Tibial artery (tissue), 4 donors: Measurements from ENCODE around the gene SPAG6.

Experiments used
- DNase-seq, 2 donors: peaks; one replicate each; pipeline ENCODE4 v3.0.0-alpha.2; 2019
- H3K27ac ChIP-seq, 2 donors: fragments of 200-600 bp; sonication (generic) in 1 of 2; 1 replicate in 1 of 2; 2 replicates in 1 of 2; pipeline ENCODE4 v1.5.1; 2018 to 2019; ENCODE audit warnings: mild to moderate bottlenecking in 1 of 2
- H3K27me3 ChIP-seq, 2 donors: fragments of 200-600 bp; sonication (generic) in 1 of 2; one replicate each; pipeline versions ENCODE4 v1.5.1 to v1.6.0; 2016 to 2019
- H3K36me3 ChIP-seq, 3 donors: fragments of 200-600 bp; sonication (generic) in 2 of 3; one replicate each; pipeline ENCODE4 v1.5.1; 2016 to 2019; ENCODE audit warnings: mild to moderate bottlenecking in 2 of 3
- H3K4me1 ChIP-seq, 4 donors: fragments of 200-600 bp; sonication (generic) in 2 of 4; 1 replicate in 3 of 4; 2 replicates in 1 of 4; pipeline ENCODE4 v1.5.1; 2016 to 2019
- H3K4me3 ChIP-seq, 2 donors: fragments of 200-600 bp; sonication (generic) in 1 of 2; 1 replicate in 1 of 2; 2 replicates in 1 of 2; pipeline ENCODE4 v1.5.1; 2018 to 2019; ENCODE audit warnings: mild to moderate bottlenecking in 2 of 2
- H3K9me3 ChIP-seq, 3 donors: fragments of 200-600 bp; sonication (generic) in 1 of 3; one replicate each; pipeline ENCODE4 v1.5.1; 2016 to 2019
- CTCF ChIP-seq, 2 experiments: fragments of 200-600 bp in 1 of 2; fragments of 450-650 bp in 1 of 2; IDR thresholded peaks; one replicate each; pipeline ENCODE4 v1.5.1; 2017 to 2019; ENCODE audit warnings: antibody characterized with exemption in 2 of 2, mild to moderate bottlenecking in 1 of 2, moderate library complexity in 1 of 2
- intact Hi-C: fragments of 100-400 bp; cut with DNase I; formaldehyde crosslinking; loops from one replicate; pipeline ENCODE4 v1.15.0; 2023; ENCODE audit warnings: low total_unique reads

Gene SPAG6

GRCh38 chr10:22435650-22436049, 90.4 kb downstream of the SPAG6 start:
- Histone ChIP-seq H3K4me1 (peaks cover 0 to 21% (median 13%) of the 10 kb centered on the region in 4 donors), H3K27me3 (no peaks in the 10 kb centered on the region), H3K36me3 (no peaks in the 10 kb centered on the region), H3K9me3 (no peaks in the 10 kb centered on the region), H3K4me3 (no peak overlapping the region), H3K27ac (no peak overlapping the region)
- DNase-seq = no peak
- no peak for TF ChIP-seq CTCF (IDR thresholded peaks at IDR 0.05)
- intact Hi-C loops = loop anchor here (10.0 kb wide), 4 partner anchors 91 to 921 kb away; partner anchors contain the start of genes DNAJC1 and SPAG6

- intact Hi-C loops = loop anchor here (10.0 kb wide), 4 partner anchors 92 to 922 kb away; partner anchors contain the start of genes DNAJC1 and SPAG6
Measured at GRCh38 chr10:22436526-22436892, 91.2 kb downstream of the SPAG6 start.

GRCh38 chr10:22436893-22437619, 91.8 kb downstream of the SPAG6 start:
- DNase-seq = peak; percentile 86 to 93
- peak overlapping the region; percentile 95 to 96 for H3K27ac ChIP-seq
- no peak for TF ChIP-seq CTCF (IDR thresholded peaks at IDR 0.05)
- no peaks in the 10 kb centered on the region for H3K27me3 ChIP-seq
- peak overlapping the region; percentile 79 to 91 for H3K4me3 ChIP-seq
- H3K4me1 ChIP-seq = peaks cover 0 to 21% (median 13%) of the 10 kb centered on the region in 4 donors
- H3K36me3 ChIP-seq = no peaks in the 10 kb centered on the region
- intact Hi-C loops = loop anchor here (10.0 kb wide), 4 partner anchors 92 to 922 kb away; partner anchors contain the start of genes DNAJC1 and SPAG6
- no peaks in the 10 kb centered on the region for H3K9me3 ChIP-seq

More at GRCh38 chr10:22436526-22436892, 91.2 kb downstream of the SPAG6 start:
- H3K36me3 ChIP-seq = no peaks in the 10 kb centered on the region
- DNase-seq = no peak
- peaks cover 0 to 21% (median 13%) of the 10 kb centered on the region in 4 donors for H3K4me1 ChIP-seq
- TF ChIP-seq CTCF (IDR thresholded peaks at IDR 0.05) = no peak
- peak overlapping the region; percentile 95 to 96 for H3K27ac ChIP-seq
- H3K9me3 ChIP-seq = no peaks in the 10 kb centered on the region
- peak overlapping the region; percentile 79 to 91 for H3K4me3 ChIP-seq
- H3K27me3 ChIP-seq = no peaks in the 10 kb centered on the region

GRCh38 chr10:22437620-22438588, 92.6 kb downstream of the SPAG6 start:
- TF ChIP-seq CTCF (IDR thresholded peaks at IDR 0.05) = no peak
- Histone ChIP-seq H3K27me3 (no peaks in the 10 kb centered on the region), H3K9me3 (no peaks in the 10 kb centered on the region), H3K4me3 (peak overlapping the region; percentile 79 to 91), H3K27ac (peak overlapping the region; percentile 95 to 96), H3K4me1 (peaks cover 0 to 21% (median 13%) of the 10 kb centered on the region in 4 donors), H3K36me3 (no peaks in the 10 kb centered on the region)
- peak; percentile 39 to 68 for DNase-seq
- intact Hi-C loops = loop anchor here (10.0 kb wide), 4 partner anchors 93 to 923 kb away; partner anchors contain the start of genes DNAJC1 and SPAG6

- intact Hi-C loops = loop anchor here (10.0 kb wide), 4 partner anchors 94 to 924 kb away; partner anchors contain the start of genes DNAJC1 and SPAG6
- peak overlapping the region in 1 of 2 donors; percentile 95 for H3K27ac ChIP-seq
- no peaks in the 10 kb centered on the region for H3K27me3 ChIP-seq
- TF ChIP-seq CTCF (IDR thresholded peaks at IDR 0.05) = no peak
- no peak for DNase-seq
- H3K36me3 ChIP-seq = no peaks in the 10 kb centered on the region
- peaks cover 0 to 22% (median 16%) of the 10 kb centered on the region in 4 donors for H3K4me1 ChIP-seq
- no peaks in the 10 kb centered on the region for H3K9me3 ChIP-seq
- H3K4me3 ChIP-seq = no peak overlapping the region
Measured at GRCh38 chr10:22438711-22439110, 93.4 kb downstream of the SPAG6 start.
